Fibroblast of skin of abdomen (primary cell): ENCODE data around the gene SDC4.
A peak's percentile ranks its signal among the peaks of the same experiment; 100 is the strongest.

Source experiments
- DNase-seq: peaks from one replicate; pipeline ENCODE4 v3.0.0-alpha.2; 2013

SDC4 gene

GRCh38 chr20:45318386-45318939 is 29.8 kb downstream of the SDC4 start:
- no peak for DNase-seq

- no peak for DNase-seq
These were observed 30.4 kb downstream of the SDC4 start for GRCh38 chr20:45317826-45318225.

GRCh38 chr20:45316150-45317080 is 31.8 kb downstream of the SDC4 start:
- DNase-seq = no peak

GRCh38 chr20:45315672-45316071 is 32.6 kb downstream of the SDC4 start:
- no peak for DNase-seq

GRCh38 chr20:45313943-45314342 is 34.3 kb downstream of the SDC4 start:
- DNase-seq = no peak

- DNase-seq = no peak
These were observed 35.0 kb downstream of the SDC4 start for GRCh38 chr20:45313065-45313695.

- no peak for DNase-seq
These were observed 36.0 kb downstream of the SDC4 start for GRCh38 chr20:45312241-45312640.

- DNase-seq = peak; percentile 30
These were observed 36.5 kb downstream of the SDC4 start for GRCh38 chr20:45311589-45312211.

GRCh38 chr20:45309075-45309474 is 39.1 kb downstream of the SDC4 start:
- no peak for DNase-seq

- DNase-seq = no peak
These were observed 40.0 kb downstream of the SDC4 start, which contains the start of gene MATN4 for GRCh38 chr20:45308117-45308778. TSS of gene MATN4 (minus strand) at chr20:45308299. CDS start at chr20:45305582, 2,717 bp downstream.

GRCh38 chr20:45307076-45307640 is 41.1 kb downstream of the SDC4 start:
- no peak for DNase-seq

GRCh38 chr20:45306431-45306982 is 41.7 kb downstream of the SDC4 start, which contains the start of gene RBPJL:
TSS of gene RBPJL (plus strand) at chr20:45306840. CDS start at chr20:45306923, 83 bp downstream.
- no peak for DNase-seq

GRCh38 chr20:45305262-45305661 is 43.0 kb downstream of the SDC4 start:
- DNase-seq = no peak

- DNase-seq = no peak
These were observed 43.7 kb downstream of the SDC4 start for GRCh38 chr20:45304464-45304999.

- DNase-seq = peak; percentile 21
These were observed 44.4 kb downstream of the SDC4 start for GRCh38 chr20:45303586-45304463.

GRCh38 chr20:45301824-45302271 is 46.4 kb downstream of the SDC4 start:
- no peak for DNase-seq

GRCh38 chr20:45300961-45301360 is 47.3 kb downstream of the SDC4 start:
- no peak for DNase-seq

- DNase-seq = no peak
These were observed 48.4 kb downstream of the SDC4 start for GRCh38 chr20:45299786-45300185.

GRCh38 chr20:45297786-45298497 is 50.3 kb downstream of the SDC4 start:
- no peak for DNase-seq

GRCh38 chr20:45294659-45295058 is 53.6 kb downstream of the SDC4 start:
- no peak for DNase-seq
